K562 (cell line): ENCODE results near the gene ARHGAP26. TPM values are rescaled to one million over a fixed set of nuclear protein-coding genes. Genes with fewer than 3 reads are reported as not detected.

Source experiments
- ATAC-seq: fragments of 200-7000 bp; cut with Tn5 transposase; 3 replicates; pipeline ENCODE4 v1.9.1; 2020; ENCODE audit warnings: moderate library complexity
- BruUV-seq: library from RNA; stranded (reverse); fragments of 400-500 nt; replicated peaks from 2 replicates; lab custom pipeline; 2021; lab: Mats Ljungman, UMichigan
- CTCF ChIA-PET: fragments of 300-600 bp; formaldehyde crosslinking; extraction: SDS; loops from one replicate; lab custom pipeline; 2021; ENCODE audit warnings: low intra/inter-chr PET ratio; lab: Yijun Ruan, JAX
- POLR2A ChIA-PET: fragments of 300-600, 350-650 bp; sonication (Branson Sonifier 250); formaldehyde crosslinking; extraction: SDS; loops from one replicate; lab custom pipeline; 2021; ENCODE audit warnings: antibody characterized with exemption, inconsistent platforms; lab: Yijun Ruan, JAX
- DNase-seq, 4 experiments: peaks; one replicate each; pipeline versions ENCODE4 v3.0.0 to v3.0.0-alpha.2; 2011 to 2018; ENCODE audit warnings: low spot score in 3 of 4, mixed read lengths in 3 of 4; ENCODE audit errors: extremely low read depth in 1 of 4
- FAIRE-seq: peaks from 2 replicates; lab custom pipeline; 2011; peaks lifted over from hg19 to GRCh38; lab: Jason Lieb, UNC
- H2AFZ ChIP-seq: 2 replicates; pipeline ENCODE4 v1.6.0; 2011; ENCODE audit warnings: low read depth, low read length, control low read depth, inconsistent platforms
- H3K27ac ChIP-seq: fragments of 200-600 bp; 3 replicates; pipeline ENCODE4 v1.8.0; 2011; ENCODE audit warnings: low read depth, mild to moderate bottlenecking, control low read depth, inconsistent platforms, low read length, moderate library complexity, mixed read lengths; ENCODE audit errors: extremely low read depth
- H3K27me3 ChIP-seq, 2 experiments: fragments of 300-600 bp in 1 of 2; 2 replicates in 1 of 2; 3 replicates in 1 of 2; pipeline versions ENCODE4 v1.6.0 to v1.8.0; 2011; ENCODE audit warnings: inconsistent platforms in 2 of 2, low read length in 2 of 2, mild to moderate bottlenecking in 1 of 2, mixed read lengths in 1 of 2, moderate library complexity in 1 of 2; ENCODE audit not compliant: control insufficient read depth in 2 of 2, insufficient read depth in 2 of 2
- H3K36me3 ChIP-seq: fragments of 300-600 bp; 3 replicates; pipeline ENCODE4 v1.8.0; 2011; ENCODE audit warnings: mild to moderate bottlenecking, low read length, inconsistent platforms; ENCODE audit not compliant: control insufficient read depth, insufficient read depth
- H3K4me1 ChIP-seq, 2 experiments: fragments of 200-600 bp in 1 of 2; replicated peaks in 1 of 2; 2 replicates in 1 of 2; 3 replicates in 1 of 2; pipeline versions ENCODE4 v1.5.1 to v1.8.0; 2011; ENCODE audit warnings: inconsistent platforms in 2 of 2, low read length in 2 of 2, mild to moderate bottlenecking in 1 of 2, mixed read lengths in 1 of 2, moderate library complexity in 1 of 2; ENCODE audit not compliant: control insufficient read depth in 2 of 2, insufficient read depth in 2 of 2
- H3K4me2 ChIP-seq: 2 replicates; pipeline ENCODE4 v1.6.1; 2011; ENCODE audit warnings: low read length, control low read depth, inconsistent platforms, mixed read lengths; ENCODE audit not compliant: insufficient read depth
- H3K4me3 ChIP-seq: fragments of 200-600 bp; sonication (generic), shearing (Covaris generic); 2 replicates; pipeline ENCODE4 v1.5.1; 2016; ENCODE audit warnings: control low read depth, inconsistent platforms
- H3K79me2 ChIP-seq: fragments of 200-600 bp; 3 replicates; pipeline ENCODE4 v1.8.0; 2011; ENCODE audit warnings: low read length, inconsistent platforms; ENCODE audit not compliant: control insufficient read depth, insufficient read depth
- H3K9ac ChIP-seq, 2 experiments: 2 replicates each; pipeline versions ENCODE4 v1.6.0 to v1.6.1; 2011; ENCODE audit warnings: low read depth in 2 of 2, low read length in 2 of 2, control low read depth in 1 of 2, inconsistent platforms in 1 of 2, mild to moderate bottlenecking in 1 of 2, mixed read lengths in 1 of 2; ENCODE audit not compliant: insufficient read depth in 1 of 2
- H3K9me1 ChIP-seq: one replicate; pipeline ENCODE4 v1.6.0; 2011; ENCODE audit warnings: inconsistent platforms, mild to moderate bottlenecking, low read length, moderate library complexity; ENCODE audit not compliant: control insufficient read depth, insufficient read depth
- H3K9me3 ChIP-seq: replicated peaks from 2 replicates; pipeline ENCODE4 v1.5.1; 2011; ENCODE audit warnings: low read depth, low read length, inconsistent platforms; ENCODE audit not compliant: control insufficient read depth, insufficient read depth
- H4K20me1 ChIP-seq: replicated peaks from 2 replicates; pipeline ENCODE4 v1.6.1; 2011; ENCODE audit warnings: low read length, inconsistent platforms, mixed read lengths; ENCODE audit not compliant: control insufficient read depth, insufficient read depth
- BACH1 ChIP-seq: fragments of 200-800 bp; sonication (Bioruptor generic); IDR thresholded peaks from 2 replicates; pipeline ENCODE4 v1.6.1; 2016; ENCODE audit warnings: missing genetic modification characterization, missing compliant biosample characterization
- CBFA2T2 ChIP-seq: fragments of 450-650 bp; conservative IDR thresholded peaks from 2 replicates; pipeline ENCODE4 v1.6.1; 2017; ENCODE audit warnings: mild to moderate bottlenecking
- CEBPG ChIP-seq, 3 experiments: fragments of 200-800 bp in 1 of 3; sonication (Bioruptor generic) in 1 of 3; sonication (generic) in 1 of 3; formaldehyde crosslinking in 1 of 3; IDR thresholded peaks in 2 of 3; conservative IDR thresholded peaks in 1 of 3; 2 replicates each; pipeline versions ENCODE4 v1.6.1 to v1.8.0; 2016 to 2022; ENCODE audit warnings: missing compliant biosample characterization in 2 of 3, missing genetic modification characterization in 2 of 3, mild to moderate bottlenecking in 1 of 3, missing genetic modification reagents in 1 of 3
- HOMEZ ChIP-seq: fragments of 250-450 bp; sonication (Bioruptor Pico); IDR thresholded peaks from 2 replicates; pipeline ENCODE4 v1.4.0; 2020; ENCODE audit warnings: mild to moderate bottlenecking, moderate library complexity
- ZFP91 ChIP-seq: sonication (generic); formaldehyde crosslinking; IDR thresholded peaks from 2 replicates; pipeline ENCODE4 v1.8.0; 2022; ENCODE audit warnings: mild to moderate bottlenecking, missing genetic modification reagents
- WGBS: fragments of 100-300 bp; shearing (Covaris generic); methylation state at CpG from one replicate; pipeline ENCODE4 v1.1.6; 2016; ENCODE audit warnings: low coverage, mixed read lengths; ENCODE audit not compliant: insufficient coverage; ENCODE audit errors: missing lambda C conversion rate; 5-methylcytosine and 5-hydroxymethylcytosine counted together
- in situ Hi-C: fragments of 300-500 bp; cut with MboI; formaldehyde crosslinking; loops from 4 replicates; pipeline ENCODE4 v1.15.0; 2018; ENCODE audit warnings: inconsistent platforms, mixed read lengths
- intact Hi-C: fragments of 100-400 bp; cut with micrococcal nuclease; formaldehyde crosslinking; loops from 2 replicates; pipeline ENCODE4 v1.14.2; 2022
- polyA plus RNA-seq, 8 experiments: library from polyadenylated mRNA; depleted of rRNA in 4 of 8; stranded (reverse) in 5 of 8; unstranded in 3 of 8; fragments of >200 nt; fragmentation: Nextera tagmentation in 2 of 8; fragmentation: Illumina TruSeq in 1 of 8; extraction: Ambion mirVana in 2 of 8; extraction: Trizol in 1 of 8; gene quantifications; 2 replicates each; pipeline versions ENCODE4 v1.2.1 to v1.2.3, GENCODE V29; 2011 to 2014; ENCODE audit warnings: inconsistent platforms in 1 of 8, missing spikeins in 1 of 8
- total RNA-seq, 7 experiments: library from RNA; depleted of rRNA in 6 of 7; stranded (reverse); fragments of >200 nt in 6 of 7; fragmentation: Illumina TruSeq in 2 of 7; extraction: Trizol in 2 of 7; gene quantifications; 2 replicates each; pipeline versions ENCODE4 v1.2.1 to v1.2.3, GENCODE V29; 2011 to 2021; ENCODE audit warnings: low replicate concordance in 1 of 7

Gene ARHGAP26
- total and polyA plus RNA-seq, 9 of the 15 experiments (the other 6 are each of a cell fraction or from before 2014, with no cell fraction given): 0.13 to 1.1 (median 0.55) TPM

GRCh38 chr5:142720641-142721271, 49.4 kb upstream of the ARHGAP26 start:
- H3K9me3 ChIP-seq: no peaks in the 10 kb centered on the region
- no peak overlapping the region for H3K27ac ChIP-seq
- no peaks in the 10 kb centered on the region for H3K79me2 ChIP-seq
- no peaks in the 10 kb centered on the region for H3K36me3 ChIP-seq
- peaks cover 15 to 53% of the 10 kb centered on the region in 2 experiments for H3K27me3 ChIP-seq
- no peak overlapping the region for H3K9ac ChIP-seq
- no peaks in the 10 kb centered on the region for H4K20me1 ChIP-seq
- no peak for DNase-seq
- POLR2A ChIA-PET: interaction anchor here (1.4 kb wide), 1 partner anchor 12 kb away, joined by 4 read pairs; no protein-coding TSS in a partner anchor
- WGBS: 4% methylated on average over 13 of the region's 13 CpGs
- TF ChIP-seq CBFA2T2 (0 out of 2 replicates have a peak, but pooled peaks have one; percentile 6), CEBPG (CRISPR knock-in tag; IDR thresholded peaks at IDR 0.05) (no peak), CEBPG (tag; conservative IDR thresholded peaks at IDR 0.05 in 1 of 2, IDR thresholded peaks at IDR 0.05 in 1 of 2) (peak; percentile 9 to 52; a peak in 1 of 4 replicates), ZFP91 (no peak), BACH1 (tag) (peak; percentile 34; the same call in 1 of the 2 replicates), HOMEZ (CRISPR knock-in tag) (no peak)
- H3K4me1 ChIP-seq: no peaks in the 10 kb centered on the region; a peak in 1 of 5 replicates
- in situ Hi-C loops: loop anchor here (5.0 kb wide), 1 partner anchor 152 kb away; no protein-coding TSS in a partner anchor
- CTCF ChIA-PET: interaction anchor here (1.2 kb wide), 1 partner anchor 8 kb away, joined by 3 read pairs; no protein-coding TSS in a partner anchor
- H3K4me3 ChIP-seq: no peak overlapping the region
- intact Hi-C loops: no loop called here
- H2AFZ ChIP-seq: no peak overlapping the region
- no peaks in the 10 kb centered on the region for H3K9me1 ChIP-seq
- H3K4me2 ChIP-seq: no peak overlapping the region
- ATAC-seq: no peak
- no TSS peak for BruUV-seq
- FAIRE-seq: no peak
